RWPE1 (cell line): ENCODE results near the gene COL8A1.

Source experiments
- CTCF ChIA-PET: fragments of 350-600 bp; sonication (Branson Sonifier 250); formaldehyde crosslinking; extraction: SDS; loops from one replicate; lab custom pipeline; 2021; lab: Yijun Ruan, JAX
- POLR2A ChIA-PET: fragments of 400-600 bp; formaldehyde crosslinking; extraction: SDS; loops from one replicate; lab custom pipeline; 2020; ENCODE audit warnings: antibody characterized with exemption; ENCODE audit not compliant: low non-redundant PET; lab: Yijun Ruan, JAX
- DNase-seq: peaks from one replicate; pipeline ENCODE4 v3.0.0; 2012; ENCODE audit warnings: low spot score
- H3K27ac ChIP-seq: fragments of 450-650 bp; 2 replicates; pipeline ENCODE4 v1.5.1; 2017
- TF ChIP-seq, protein P1 (sequence below): fragments of 450-650 bp; conservative IDR thresholded peaks from 2 replicates; pipeline ENCODE4 v1.5.1; 2017; ENCODE audit warnings: low read depth, mild to moderate bottlenecking

COL8A1 gene

GRCh38 chr3:99712291-99712954 is 74.0 kb downstream of the COL8A1 start:
- no peak overlapping the region for H3K27ac ChIP-seq
- POLR2A ChIA-PET: no interaction called here
- no peak for DNase-seq
- TF ChIP-seq, protein P1, sequence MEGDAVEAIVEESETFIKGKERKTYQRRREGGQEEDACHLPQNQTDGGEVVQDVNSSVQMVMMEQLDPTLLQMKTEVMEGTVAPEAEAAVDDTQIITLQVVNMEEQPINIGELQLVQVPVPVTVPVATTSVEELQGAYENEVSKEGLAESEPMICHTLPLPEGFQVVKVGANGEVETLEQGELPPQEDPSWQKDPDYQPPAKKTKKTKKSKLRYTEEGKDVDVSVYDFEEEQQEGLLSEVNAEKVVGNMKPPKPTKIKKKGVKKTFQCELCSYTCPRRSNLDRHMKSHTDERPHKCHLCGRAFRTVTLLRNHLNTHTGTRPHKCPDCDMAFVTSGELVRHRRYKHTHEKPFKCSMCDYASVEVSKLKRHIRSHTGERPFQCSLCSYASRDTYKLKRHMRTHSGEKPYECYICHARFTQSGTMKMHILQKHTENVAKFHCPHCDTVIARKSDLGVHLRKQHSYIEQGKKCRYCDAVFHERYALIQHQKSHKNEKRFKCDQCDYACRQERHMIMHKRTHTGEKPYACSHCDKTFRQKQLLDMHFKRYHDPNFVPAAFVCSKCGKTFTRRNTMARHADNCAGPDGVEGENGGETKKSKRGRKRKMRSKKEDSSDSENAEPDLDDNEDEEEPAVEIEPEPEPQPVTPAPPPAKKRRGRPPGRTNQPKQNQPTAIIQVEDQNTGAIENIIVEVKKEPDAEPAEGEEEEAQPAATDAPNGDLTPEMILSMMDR: no peak
- CTCF ChIA-PET: interaction anchor here (0.5 kb wide), 1 partner anchor 344 kb away, joined by 3 read pairs; no protein-coding TSS in a partner anchor

DNA sequence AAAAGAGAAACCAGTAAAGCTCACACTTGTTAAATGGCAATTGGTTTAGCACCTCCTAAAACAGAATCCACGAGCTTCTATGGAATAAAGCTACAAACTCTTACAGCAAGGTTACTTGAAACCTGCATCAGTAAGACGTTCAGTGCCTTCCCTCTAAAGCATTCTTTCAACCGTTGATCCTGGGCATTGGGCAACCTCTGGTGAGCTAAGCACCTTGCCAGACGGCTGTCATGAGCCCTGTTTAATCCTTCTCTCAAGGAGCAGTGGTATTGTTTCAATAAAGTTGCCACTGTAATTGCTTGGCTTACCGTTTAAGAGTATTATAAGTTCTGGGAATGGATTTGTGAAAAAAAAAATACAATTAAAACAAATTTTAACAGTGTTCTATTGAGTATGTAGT is 75.0 kb downstream of the COL8A1 start:
- TF ChIP-seq, protein P1: no peak
- no peak overlapping the region for H3K27ac ChIP-seq
- no peak for DNase-seq
- POLR2A ChIA-PET: no interaction called here
- CTCF ChIA-PET: interaction anchor here (0.6 kb wide), 1 partner anchor 1157 kb away, joined by 5 read pairs; no protein-coding TSS in a partner anchor

DNA sequence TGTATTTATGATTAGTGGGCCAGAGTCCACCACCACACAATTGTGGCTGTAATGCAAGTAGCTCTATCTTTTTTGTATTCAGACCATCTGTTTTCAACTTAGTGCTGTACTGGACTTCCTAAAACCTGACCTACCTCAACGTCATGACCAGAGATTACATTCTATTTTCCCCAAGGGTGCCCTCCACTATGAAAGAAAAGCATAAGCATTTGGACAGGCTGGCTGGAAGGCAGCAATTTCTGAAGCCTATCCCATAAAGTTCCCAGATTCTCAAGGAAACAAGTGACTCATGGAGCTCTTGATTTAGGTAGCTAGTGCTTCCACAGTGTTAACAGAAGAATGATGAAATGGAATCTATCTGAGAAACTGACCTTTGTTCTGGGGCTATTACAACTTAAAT is 75.8 kb downstream of the COL8A1 start:
- H3K27ac ChIP-seq: no peak overlapping the region
- CTCF ChIA-PET: interaction anchor here (0.6 to 0.7 kb wide), 2 partner anchors 70 to 1157 kb away, joined by 4 to 5 read pairs; no protein-coding TSS in a partner anchor
- TF ChIP-seq, protein P1: no peak
- no peak for DNase-seq
- POLR2A ChIA-PET: no interaction called here

- POLR2A ChIA-PET: no interaction called here
These were observed 76.2 kb downstream of the COL8A1 start for GRCh38 chr3:99714575-99714974.

GRCh38 chr3:99716463-99716995 is 78.1 kb downstream of the COL8A1 start:
- no peak for DNase-seq
- H3K27ac ChIP-seq: no peak overlapping the region
- TF ChIP-seq, protein P1: no peak
- POLR2A ChIA-PET: no interaction called here
- CTCF ChIA-PET: no interaction called here

More at GRCh38 chr3:99714575-99714974, 76.2 kb downstream of the COL8A1 start:
- TF ChIP-seq, protein P1: no peak
- DNase-seq: no peak
- H3K27ac ChIP-seq: no peak overlapping the region
- CTCF ChIA-PET: interaction anchor here (0.7 kb wide), 1 partner anchor 70 kb away, joined by 4 read pairs; no protein-coding TSS in a partner anchor

DNA sequence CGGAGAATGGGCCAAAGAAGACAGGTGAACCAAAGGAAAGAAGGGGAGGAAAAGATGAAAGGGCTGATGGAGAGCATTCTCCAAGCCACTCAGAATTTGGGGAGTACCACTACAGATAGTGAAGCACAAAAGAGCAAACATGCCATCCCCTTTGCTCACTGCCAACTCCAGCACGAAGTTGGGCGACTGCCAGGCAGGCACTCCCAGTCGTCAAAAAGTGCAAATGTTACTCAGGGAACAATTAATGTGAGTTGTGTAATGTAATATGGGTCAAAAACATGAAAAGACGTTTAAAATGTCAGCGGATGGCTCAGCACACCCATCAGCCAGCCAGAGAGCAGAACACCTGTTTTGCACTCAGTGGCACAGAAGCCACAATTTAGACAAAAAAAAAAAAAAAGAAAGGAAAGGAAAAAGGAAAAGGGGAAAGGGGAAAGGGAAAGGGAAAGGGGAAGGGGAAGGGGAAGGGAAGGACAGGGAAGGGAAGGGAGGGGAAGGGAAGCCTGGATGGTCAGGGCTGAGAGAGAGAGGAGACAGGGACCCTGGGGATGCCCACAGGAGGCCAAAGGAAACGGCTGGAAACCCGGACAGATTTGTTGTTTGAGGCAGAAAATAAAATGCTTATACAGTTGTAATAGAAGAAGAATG is 82.7 kb downstream of the COL8A1 start:
- POLR2A ChIA-PET: no interaction called here
- CTCF ChIA-PET: no interaction called here
- TF ChIP-seq, protein P1: no peak
- DNase-seq: peak; percentile 53
- H3K27ac ChIP-seq: peak overlapping the region; percentile 57
